Panc1 (cell line): ENCODE results near the gene TARBP2. TPM values are rescaled to one million over a fixed set of nuclear protein-coding genes. Genes with fewer than 3 reads are reported as not detected.
A peak's percentile ranks its signal among the peaks of the same experiment; 100 is the strongest.

Experiments
- ATAC-seq: fragments of 200-7000 bp; cut with Tn5 transposase; 2 replicates; pipeline ENCODE4 v1.9.1; 2020; ENCODE audit warnings: mild to moderate bottlenecking, moderate library complexity
- BruUV-seq: library from RNA; stranded (reverse); fragments of 400-500 nt; replicated peaks from 2 replicates; lab custom pipeline; 2021; lab: Mats Ljungman, UMichigan
- CTCF ChIA-PET: fragments of 300-600 bp; sonication (Branson Sonifier 250); formaldehyde crosslinking; loops from one replicate; lab custom pipeline; 2022; ENCODE audit warnings: antibody characterized with exemption; lab: Charles Lee
- POLR2A ChIA-PET: fragments of 300-600 bp; sonication (Branson Sonifier 250); formaldehyde crosslinking; loops from one replicate; lab custom pipeline; 2022; ENCODE audit warnings: antibody characterized with exemption; lab: Charles Lee
- DNase-seq: peaks from one replicate; pipeline ENCODE4 v3.0.0-alpha.2; 2010; ENCODE audit warnings: low read depth, low spot score
- H3K27ac ChIP-seq: 2 replicates; pipeline ENCODE4 v1.5.1; 2011; ENCODE audit warnings: mild to moderate bottlenecking, low read length, inconsistent platforms
- H3K27me3 ChIP-seq: fragments of 200-500 bp; sonication (Bioruptor generic); 2 replicates; pipeline ENCODE4 v1.6.0; 2014; ENCODE audit warnings: low read length, inconsistent platforms; ENCODE audit not compliant: control insufficient read depth, insufficient read depth
- H3K36me3 ChIP-seq: fragments of 200-500 bp; sonication (Bioruptor generic); 2 replicates; pipeline ENCODE4 v1.5.1; 2014; ENCODE audit warnings: inconsistent platforms, mild to moderate bottlenecking, low read length, moderate library complexity; ENCODE audit not compliant: control insufficient read depth, insufficient read depth
- H3K4me1 ChIP-seq: 2 replicates; pipeline ENCODE4 v1.5.1; 2011; ENCODE audit warnings: inconsistent platforms, mild to moderate bottlenecking, low read length, moderate library complexity; ENCODE audit not compliant: control insufficient read depth, insufficient read depth
- H3K4me3 ChIP-seq, 2 experiments: 2 replicates each; pipeline ENCODE4 v1.5.1; 2011 to 2012; ENCODE audit warnings: low read depth in 2 of 2, low read length in 2 of 2, mild to moderate bottlenecking in 2 of 2, inconsistent platforms in 1 of 2, moderate library complexity in 1 of 2
- H3K9me3 ChIP-seq: fragments of 200-500 bp; sonication (Bioruptor generic); 2 replicates; pipeline ENCODE4 v1.5.1; 2014; ENCODE audit warnings: low read depth, mild to moderate bottlenecking, inconsistent platforms, low read length, moderate library complexity; ENCODE audit not compliant: control insufficient read depth, insufficient read depth
- CTCF ChIP-seq: fragments of 450-650 bp; IDR thresholded peaks from 2 replicates; pipeline ENCODE4 v1.5.1; 2017; ENCODE audit warnings: mild to moderate bottlenecking
- POLR2AphosphoS5 ChIP-seq: IDR thresholded peaks from 2 replicates; pipeline ENCODE4 v1.6.1; 2012; ENCODE audit warnings: mild to moderate bottlenecking, low read depth, low read length, moderate library complexity
- REST ChIP-seq, 2 experiments: IDR thresholded peaks; 2 replicates each; pipeline ENCODE4 v1.6.1; 2011 to 2012; ENCODE audit warnings: low read depth in 2 of 2, control low read depth in 1 of 2, low read length in 1 of 2, mild to moderate bottlenecking in 1 of 2, moderate library complexity in 1 of 2; ENCODE audit not compliant: insufficient read depth in 1 of 2
- SIN3A ChIP-seq: IDR thresholded peaks from 2 replicates; pipeline ENCODE4 v1.6.1; 2012; ENCODE audit warnings: low read depth, mild to moderate bottlenecking, low read length, moderate library complexity, borderline replicate concordance; ENCODE audit not compliant: insufficient read depth
- TCF7L2 ChIP-seq: IDR thresholded peaks from 2 replicates; pipeline ENCODE4 v1.6.1; 2011; ENCODE audit warnings: mild to moderate bottlenecking, low read depth, low read length, inconsistent platforms
- in situ Hi-C: cut with HindIII; loops from 2 replicates; pipeline ENCODE4 v1.10.0; 2016; ENCODE audit warnings: low sequenced_read_pairs, low pct_unique_long_range_greater_than_20kb
- intact Hi-C: fragments of 100-400 bp; cut with micrococcal nuclease; formaldehyde crosslinking; loops from one replicate; pipeline ENCODE4 v1.10.0; 2022; ENCODE audit not compliant: unreplicated experiment
- total RNA-seq: library from RNA; stranded (reverse); gene quantifications from one replicate; pipeline ENCODE4 v1.2.1, GENCODE V29; 2021; ENCODE audit not compliant: unreplicated experiment

Gene TARBP2
- total RNA-seq, 1 experiment from 2014 or later, result 67.3 TPM

- ATAC-seq, result peak; percentile 12
- TF ChIP-seq TCF7L2 (no peak), REST (IDR thresholded peaks at IDR 0.05; ENCODE audit: insufficient read depth in 1 of 2, low read depth in 2 of 2, low read length in 1 of 2) (no peak), POLR2AphosphoS5 (peak; percentile 13), CTCF (no peak)
- H3K27me3 ChIP-seq, result no peaks in the 10 kb centered on the region
- BruUV-seq, result no TSS peak
- POLR2A ChIA-PET, result interaction anchor here (2.1 kb wide), 1 partner anchor 18 kb away, joined by 6 read pairs; the partner anchor contains the start of gene TARBP2
- no peak overlapping the region for H3K4me3 ChIP-seq
- no peaks in the 10 kb centered on the region for H3K9me3 ChIP-seq
- peaks cover 29% of the 10 kb centered on the region for H3K36me3 ChIP-seq
- no peak overlapping the region; the same call in 1 of the 2 replicates for H3K27ac ChIP-seq
- in situ Hi-C loops, result no loop called here
- CTCF ChIA-PET, result interaction anchor here (1.5 kb wide), 1 partner anchor 26 kb away, joined by 8 read pairs; no protein-coding TSS in a partner anchor
- peaks cover 15% of the 10 kb centered on the region for H3K4me1 ChIP-seq
- intact Hi-C loops, result no loop called here
- DNase-seq, result no peak
Observed at GRCh38 chr12:53482626-53483168, 18.4 kb upstream of the TARBP2 start.

- POLR2A ChIA-PET, result interaction anchor here (0.6 to 2.1 kb wide), 2 partner anchors 15 to 18 kb away, joined by 3 to 6 read pairs; partner anchors contain the start of gene TARBP2
- H3K4me1 ChIP-seq, result peaks cover 15% of the 10 kb centered on the region
- intact Hi-C loops, result no loop called here
- CTCF ChIA-PET, result no interaction called here
- no TSS peak for BruUV-seq
- no peaks in the 10 kb centered on the region for H3K9me3 ChIP-seq
- H3K4me3 ChIP-seq, result no peak overlapping the region
- H3K27me3 ChIP-seq, result no peaks in the 10 kb centered on the region
- H3K27ac ChIP-seq, result no peak overlapping the region; the same call in 1 of the 2 replicates
- TF ChIP-seq POLR2AphosphoS5 (peak; percentile 83), TCF7L2 (no peak), REST (IDR thresholded peaks at IDR 0.05; ENCODE audit: insufficient read depth in 1 of 2, low read depth in 2 of 2, low read length in 1 of 2) (no peak), SIN3A (no peak), CTCF (no peak)
- DNase-seq (no peak), ATAC-seq (peak; percentile 9)
- H3K36me3 ChIP-seq, result peaks cover 26% of the 10 kb centered on the region
- in situ Hi-C loops, result no loop called here
Observed at GRCh38 chr12:53483225-53483978, 17.7 kb upstream of the TARBP2 start.
